CD4-positive, alpha-beta T cell treated with Interleukin-12 subunit alpha and Interleukin-12 subunit beta, for 1 hour (primary cell): Measurements from ENCODE around the gene ALDH1A3.

Experiments used
- DNase-seq: peaks from one replicate; pipeline ENCODE4 v3.0.0-alpha.2; 2020

ALDH1A3 gene

DNA sequence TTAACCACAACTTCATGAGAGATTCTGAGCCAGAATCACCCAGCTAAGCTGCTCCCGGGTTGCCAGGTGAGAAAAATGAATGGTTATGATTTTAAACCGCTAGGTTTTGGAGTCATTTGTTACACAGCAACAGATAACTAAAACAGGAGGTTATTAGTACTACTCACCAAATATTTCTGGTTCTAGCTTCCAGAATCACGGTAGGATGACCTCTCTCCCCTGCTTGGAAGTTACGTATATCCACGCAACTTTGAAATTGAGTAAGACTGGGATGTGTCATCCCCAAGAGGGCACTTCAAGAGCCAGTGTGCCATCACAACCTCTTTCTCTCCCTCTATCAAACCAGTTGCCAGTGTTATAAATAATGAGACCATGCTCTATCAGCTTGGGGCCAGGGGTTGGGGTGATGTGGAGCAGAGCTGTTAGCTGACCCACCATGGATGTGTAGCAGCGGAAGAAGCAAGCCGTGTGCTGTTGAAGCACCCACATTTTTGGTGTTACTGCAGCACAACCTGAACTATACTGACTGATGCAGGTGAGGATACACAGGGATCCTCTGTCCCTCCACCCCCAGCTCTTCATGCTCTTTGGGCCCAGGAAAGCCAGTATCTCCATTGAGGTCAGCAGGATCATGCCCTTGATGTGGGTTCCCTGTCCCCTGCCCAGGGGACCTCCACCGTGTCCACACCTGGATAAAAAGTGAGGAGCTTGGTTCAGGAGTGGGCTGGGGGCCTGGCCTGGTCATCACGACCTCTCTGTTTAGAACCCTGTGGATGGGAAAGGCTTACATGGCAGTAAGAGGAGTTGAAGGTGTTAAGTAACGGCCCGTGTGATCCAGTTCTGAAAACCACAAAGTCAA, 19.4 kb upstream of the ALDH1A3 start:
- DNase-seq: no peak

DNA sequence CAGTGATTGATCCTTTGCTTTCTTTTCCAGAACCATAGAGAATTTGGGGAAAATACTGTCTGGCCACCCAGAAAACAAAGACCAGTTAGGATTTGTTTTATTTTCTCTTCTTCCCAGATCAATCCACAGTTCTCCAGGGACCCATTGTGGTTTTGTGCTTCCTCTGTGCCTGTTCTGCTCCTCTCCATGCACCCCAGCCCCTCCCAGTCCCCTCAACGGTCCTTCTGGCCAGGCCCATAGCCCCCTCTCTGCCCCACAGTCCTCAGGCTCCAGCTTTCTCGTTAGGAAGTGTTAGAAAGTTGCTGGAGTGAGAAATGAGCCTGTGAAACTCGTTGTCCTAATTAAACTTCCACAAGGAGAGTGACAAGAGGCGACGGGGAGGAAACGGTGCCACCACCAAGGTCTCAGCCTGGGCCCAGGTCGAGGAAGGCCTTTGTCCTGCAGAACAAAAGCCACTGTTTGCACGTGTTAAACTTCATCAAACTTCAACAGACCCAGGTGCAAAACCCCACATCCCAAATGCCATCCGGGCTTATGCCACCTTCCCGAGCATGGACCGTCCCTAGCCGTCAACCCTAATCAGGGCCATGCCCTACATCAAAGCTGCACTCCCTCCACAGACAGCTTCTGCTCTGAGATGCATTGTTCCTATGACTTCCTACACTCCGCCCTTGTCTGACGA, 18.7 kb upstream of the ALDH1A3 start:
- no peak for DNase-seq

DNA sequence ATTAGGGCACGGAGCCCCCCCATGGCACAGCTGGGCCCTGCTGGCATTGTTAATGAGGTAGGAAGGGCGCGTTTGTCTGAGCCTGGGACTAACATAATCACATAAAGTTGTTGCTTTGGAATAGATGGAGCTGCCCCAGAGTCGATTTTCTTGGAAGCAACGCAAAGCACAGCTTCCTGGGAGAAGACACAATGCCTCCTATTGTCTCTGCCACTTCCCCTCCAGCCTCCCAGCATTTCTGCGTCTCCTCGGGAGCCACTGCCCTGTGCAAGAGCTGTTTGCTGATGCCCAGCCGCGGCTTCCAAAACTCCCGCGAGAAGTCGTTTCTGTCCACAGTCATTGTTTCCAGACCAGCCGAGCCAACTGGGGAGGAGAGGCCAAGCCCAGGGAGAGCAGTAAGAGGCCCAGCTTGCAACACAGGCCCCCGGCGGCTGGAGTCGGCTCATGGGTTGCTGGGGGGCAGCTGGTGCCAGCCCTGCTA, 18.1 kb upstream of the ALDH1A3 start:
- DNase-seq: no peak

GRCh38 chr15:100862162-100862561, 17.5 kb upstream of the ALDH1A3 start:
- DNase-seq: no peak

DNA sequence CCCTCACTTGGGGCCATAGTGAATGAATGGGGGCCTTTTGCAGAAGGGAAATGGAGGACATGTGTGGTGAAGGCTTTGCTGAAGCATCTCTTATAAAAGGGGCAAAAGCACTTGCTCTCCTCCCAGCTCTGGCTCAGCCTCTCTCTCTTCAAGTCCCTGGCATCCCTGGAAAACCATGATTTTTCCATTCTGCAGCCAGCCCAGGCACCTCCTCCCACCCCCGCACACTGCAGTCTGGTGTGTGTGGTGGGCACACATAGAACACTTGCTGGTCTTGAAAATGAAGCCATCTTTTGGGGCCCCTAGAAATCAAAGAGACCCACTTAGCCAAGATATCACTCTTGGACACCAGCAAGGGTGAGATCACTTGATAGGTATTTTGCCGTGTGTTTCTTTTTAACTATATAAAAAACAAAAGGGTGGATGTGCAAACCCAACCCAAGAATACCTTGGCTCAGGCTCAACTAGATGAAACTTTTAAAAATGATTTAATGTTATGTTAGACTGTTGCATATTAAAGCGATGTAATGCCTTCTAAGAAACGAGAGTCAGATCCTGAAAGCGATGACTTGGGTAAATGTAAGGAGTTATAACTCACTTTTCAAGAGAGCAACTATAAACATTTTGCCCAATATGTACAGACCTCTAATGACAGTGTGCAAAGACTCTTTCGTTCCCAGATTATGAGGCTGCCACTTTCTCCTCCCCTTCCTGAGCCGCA, 16.4 kb upstream of the ALDH1A3 start:
- no peak for DNase-seq

GRCh38 chr15:100863796-100864267, 15.8 kb upstream of the ALDH1A3 start:
- DNase-seq: no peak

DNA sequence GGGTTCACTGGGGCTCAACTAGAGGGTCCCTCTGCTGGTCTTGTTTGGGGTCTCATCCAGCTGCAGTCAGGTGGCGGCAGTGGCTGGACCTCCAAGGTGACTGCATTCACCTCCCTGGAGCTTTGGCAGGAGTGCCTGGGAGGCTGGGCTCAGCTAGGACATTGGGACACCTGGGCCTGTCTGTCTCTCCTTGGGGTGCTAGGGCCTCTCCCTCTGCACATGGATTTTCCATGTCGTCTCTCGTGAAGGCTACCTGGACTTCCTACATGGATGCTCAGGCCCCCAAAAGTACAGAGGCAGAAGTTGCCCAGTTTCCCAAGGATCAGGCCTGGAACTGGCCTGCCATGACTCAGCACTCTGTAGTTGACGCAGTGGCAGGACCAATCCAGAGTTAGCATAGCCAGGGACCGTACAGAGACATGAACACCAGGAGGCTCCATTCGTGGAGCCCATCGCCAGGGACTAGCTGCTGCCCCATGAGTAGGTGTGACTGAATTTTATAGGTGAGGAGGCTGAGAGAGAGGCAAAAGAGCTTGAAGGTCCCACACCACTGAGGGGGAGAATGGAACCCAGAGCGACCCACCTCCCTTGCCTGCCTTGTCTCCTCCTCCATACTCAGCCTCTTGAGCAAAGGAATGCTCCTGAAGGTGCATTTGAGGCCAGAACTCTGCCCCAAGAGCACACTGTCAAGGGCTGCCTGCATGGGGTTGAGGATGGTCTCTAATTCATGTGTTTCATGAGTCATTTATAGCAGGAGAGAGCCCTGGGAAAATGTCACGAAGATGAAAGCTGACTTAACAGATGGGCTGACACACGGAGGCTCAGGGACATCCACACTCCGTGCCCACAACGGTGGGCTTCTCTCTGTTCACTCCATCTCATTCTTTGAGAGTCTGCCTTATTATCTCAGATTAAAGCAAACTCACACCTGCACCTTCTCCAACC, 13.0 kb upstream of the ALDH1A3 start:
- DNase-seq: no peak

DNA sequence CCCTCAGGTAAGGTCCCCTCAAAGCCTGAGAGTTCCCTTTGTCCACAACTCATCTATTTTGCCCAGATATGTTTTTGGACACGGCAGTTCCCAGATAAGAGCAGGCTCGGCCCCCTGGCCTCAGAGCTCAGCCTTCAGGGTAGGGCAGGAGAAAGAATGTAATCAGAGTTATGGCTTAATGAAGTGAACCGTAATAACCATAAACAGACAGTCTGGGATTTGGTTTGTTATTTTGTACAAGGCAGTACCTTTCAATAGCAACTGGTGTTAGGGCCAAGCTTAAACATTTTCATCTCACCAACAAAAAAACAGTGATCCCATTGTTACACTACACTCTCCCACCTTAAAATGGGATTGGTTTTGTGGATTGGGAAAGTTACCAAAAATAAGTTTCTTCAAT, 12.2 kb upstream of the ALDH1A3 start:
- no peak for DNase-seq

DNA sequence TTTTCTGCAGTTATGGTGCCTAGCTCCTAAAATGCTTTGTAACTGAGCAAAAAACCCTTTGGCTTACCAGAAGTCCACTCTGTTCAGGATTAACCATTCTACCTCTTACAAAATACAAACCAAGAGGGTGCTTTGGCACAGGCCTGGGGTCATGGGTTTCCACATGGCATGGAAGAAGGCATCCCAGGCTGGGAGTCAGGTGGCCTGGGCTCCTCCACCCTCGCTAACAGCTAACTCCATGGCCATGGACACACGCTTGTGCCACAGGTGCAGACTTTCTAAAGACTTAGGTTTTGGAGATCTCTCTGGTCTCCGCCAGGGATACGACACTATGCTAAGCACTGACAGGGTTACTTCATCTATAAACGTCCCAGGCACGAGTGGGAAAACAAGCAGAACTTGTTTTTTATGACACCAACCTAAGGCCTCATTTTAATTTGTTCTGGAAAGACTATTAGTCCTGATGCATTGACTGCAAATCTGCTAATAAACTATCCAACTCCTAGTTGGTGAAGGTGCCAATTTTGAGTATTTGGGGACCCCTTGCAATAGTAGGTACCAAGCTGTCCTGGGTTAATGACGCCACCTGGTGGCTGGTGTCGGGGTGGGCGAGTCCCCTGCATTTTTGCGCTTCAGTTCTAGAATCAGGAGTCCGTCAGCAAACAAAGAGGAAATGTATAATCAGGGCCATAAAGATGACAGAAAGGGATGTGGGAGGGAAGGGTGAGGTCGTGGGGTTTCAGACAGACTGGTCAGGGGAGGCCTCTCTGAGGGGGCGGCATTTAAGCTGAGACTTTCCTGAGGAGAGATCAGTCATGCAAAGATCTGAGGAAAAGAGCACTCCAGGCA, 10.3 kb upstream of the ALDH1A3 start:
- no peak for DNase-seq

DNA sequence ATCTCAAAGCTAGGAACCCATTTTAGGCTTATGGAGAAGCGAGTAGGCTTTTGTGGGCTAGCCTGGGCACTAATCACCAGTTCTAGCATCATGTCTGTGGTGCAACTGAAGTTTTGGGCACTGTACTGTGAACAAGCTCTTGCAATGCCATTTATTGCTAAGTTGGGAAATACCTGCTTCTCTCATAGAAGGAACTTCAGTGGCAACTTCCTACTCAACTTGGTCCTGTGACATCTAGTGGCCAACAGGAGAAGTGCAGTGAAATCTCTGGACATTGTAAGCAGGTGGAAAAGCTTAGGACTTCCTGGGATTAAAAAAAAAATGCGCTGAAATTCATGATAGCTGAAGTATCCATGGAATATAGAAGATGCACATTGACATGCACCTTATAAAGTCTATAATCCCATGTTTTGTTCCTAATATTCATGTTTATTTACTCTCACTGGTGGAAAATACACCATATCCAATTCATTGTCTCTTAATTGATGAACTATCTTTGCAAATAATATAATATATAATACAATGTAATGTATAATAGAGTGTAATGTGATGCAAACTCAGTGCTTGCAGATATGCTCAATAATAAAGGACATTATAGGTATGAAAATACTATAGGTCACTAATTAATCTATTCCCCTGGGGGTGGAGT, 6.5 kb upstream of the ALDH1A3 start:
- DNase-seq: peak; percentile 59

DNA sequence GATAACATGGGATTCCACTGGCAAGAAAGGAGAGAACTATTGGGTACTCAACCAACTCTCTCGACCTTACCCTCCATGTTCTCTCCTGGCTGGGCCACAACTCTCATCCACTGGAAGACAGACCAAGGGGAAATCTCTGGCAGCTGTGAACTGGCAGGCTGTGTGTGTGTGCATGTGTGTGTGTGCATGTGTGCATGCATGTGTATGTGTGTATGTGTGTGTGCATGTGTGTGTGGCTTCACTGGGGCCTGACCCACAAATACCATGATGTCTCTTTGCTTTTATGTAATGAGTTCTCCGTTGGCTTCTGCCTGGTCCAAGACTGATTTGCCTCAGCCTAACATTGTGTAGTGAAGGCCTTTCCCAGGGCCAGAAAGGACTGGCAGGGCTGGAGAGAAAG, 4.1 kb upstream of the ALDH1A3 start:
- no peak for DNase-seq

- DNase-seq: no peak
Measured at GRCh38 chr15:100875976-100876375, 3.7 kb upstream of the ALDH1A3 start.

DNA sequence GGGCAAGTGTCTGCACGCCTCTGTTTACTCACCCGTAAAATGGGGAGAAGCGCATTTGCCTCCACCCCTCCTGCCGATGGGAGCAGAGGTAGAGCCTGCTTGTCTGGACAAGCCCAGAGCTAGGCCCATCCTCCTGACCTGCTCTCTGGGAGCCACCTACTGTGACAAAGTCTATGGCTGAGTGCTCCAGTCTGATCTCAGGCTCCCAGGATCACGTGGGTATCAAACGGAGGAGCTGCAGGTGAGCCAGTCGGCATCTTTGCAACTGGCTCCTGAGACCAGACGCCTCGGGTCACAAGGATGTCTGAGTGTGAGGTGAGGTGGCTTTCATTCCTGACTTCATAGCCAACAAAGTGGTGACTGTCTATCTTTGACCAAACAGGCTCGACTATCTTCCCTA, 2.1 kb upstream of the ALDH1A3 start:
- DNase-seq: no peak

- no peak for DNase-seq
Measured at GRCh38 chr15:100878130-100878529, 1.5 kb upstream of the ALDH1A3 start.

GRCh38 chr15:100878648-100879047, 983 bp upstream of the ALDH1A3 start:
- DNase-seq: no peak

DNA sequence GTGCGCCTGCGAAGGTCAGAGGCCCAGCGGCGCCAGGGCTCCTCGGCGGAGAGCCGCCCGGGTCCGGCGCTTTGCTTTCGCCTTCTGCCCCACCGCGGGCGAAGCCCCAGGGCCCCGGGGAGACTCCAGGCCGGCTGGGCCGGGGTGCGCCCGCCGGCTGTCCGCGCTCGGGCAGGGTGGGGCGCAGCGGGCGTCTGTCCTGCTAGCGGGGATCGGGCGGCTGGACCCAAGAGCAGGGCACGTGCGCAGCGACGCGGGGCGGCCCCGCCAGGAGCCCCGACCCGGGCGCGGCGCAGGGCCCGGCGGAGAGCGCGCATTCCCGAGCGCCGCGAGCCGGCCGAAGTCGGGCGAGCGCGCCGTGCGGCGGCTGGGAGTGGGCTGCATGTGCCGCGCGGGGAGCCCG, 569 bp upstream of the ALDH1A3 start:
- DNase-seq: no peak

DNA sequence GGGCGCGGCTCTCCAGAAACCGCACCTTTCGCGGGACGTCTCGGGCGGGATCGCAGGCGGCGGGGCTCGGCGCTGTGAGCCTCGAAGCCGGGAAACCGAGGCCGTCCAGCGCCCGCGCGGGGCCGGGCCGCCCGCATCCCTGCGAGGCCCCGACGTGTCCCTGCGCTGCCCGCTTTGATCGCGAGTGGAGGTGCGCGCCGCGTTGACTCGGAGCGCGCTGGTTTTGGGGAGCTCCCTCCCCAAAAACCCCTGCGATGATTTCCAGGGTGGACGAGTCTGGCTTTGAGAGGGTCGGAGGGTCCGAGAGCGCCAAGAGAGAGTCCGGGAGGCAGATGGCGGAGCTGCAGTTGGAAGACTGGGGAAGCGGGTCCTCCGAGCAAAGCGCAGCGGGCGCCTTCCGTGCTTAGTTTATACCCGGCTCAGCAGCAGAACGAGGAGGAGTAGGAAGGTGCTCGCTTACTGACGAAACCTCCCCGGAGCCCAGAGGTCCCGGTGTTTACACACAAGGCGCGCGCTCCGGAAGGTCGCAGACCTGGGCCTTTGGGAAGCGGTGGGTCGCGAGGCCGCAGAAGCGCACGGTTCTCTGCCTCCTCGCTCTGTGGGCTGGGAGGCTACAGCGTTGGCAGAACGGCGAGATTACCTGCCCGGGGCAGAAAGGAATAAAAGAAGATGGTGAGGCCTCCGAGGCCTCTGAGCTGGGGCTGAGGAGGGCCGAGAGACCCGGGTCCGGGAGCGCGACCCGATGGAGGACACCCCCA, 687 bp downstream of the ALDH1A3 start:
- no peak for DNase-seq

- DNase-seq: no peak
Measured at GRCh38 chr15:100880897-100881242, 1.2 kb downstream of the ALDH1A3 start.

GRCh38 chr15:100881573-100882336, 2.1 kb downstream of the ALDH1A3 start:
- no peak for DNase-seq
